Measurements from ENCODE around the gene SIGLEC5.
"Not testable (repeated sequence)": the region's sequence is repeated elsewhere in the genome, so short reads cannot be mapped to it uniquely, and the experiment has no call there.

The SIGLEC5 gene

DNA sequence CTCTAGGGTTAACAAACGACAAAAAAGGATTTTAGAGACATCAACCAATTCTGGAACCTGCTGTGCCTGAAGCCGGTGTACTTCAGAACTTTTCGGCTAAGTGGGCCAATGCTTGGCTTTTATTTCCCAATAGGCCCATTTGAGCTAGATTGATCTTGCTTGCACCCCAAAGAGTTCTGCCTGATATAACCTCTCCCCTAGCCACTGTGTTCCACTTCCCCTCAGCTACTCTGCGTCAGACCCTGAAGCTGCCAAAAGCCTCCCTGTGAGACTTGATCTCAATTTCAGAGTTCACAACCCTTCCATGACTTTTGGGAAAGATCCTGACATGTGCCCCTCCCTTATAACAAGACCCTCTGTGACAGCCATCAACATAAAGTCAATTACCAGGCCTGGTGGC, 22.1 kb upstream of the SIGLEC5 start:
- Histone ChIP-seq H3K4me2 (ENCODE audit: insufficient read depth, low read length) (no peak overlapping the region), H4K20me1 (ENCODE audit: insufficient read depth, low read length) (no peaks in the 10 kb centered on the region), H3K9ac (ENCODE audit: low read depth, low read length) (no peak overlapping the region), H3K79me2 (ENCODE audit: insufficient read depth, low read length) (no peaks in the 10 kb centered on the region), H3K36me3 (ENCODE audit: insufficient read depth, low read length) (no peaks in the 10 kb centered on the region), H3K4me1 (ENCODE audit: insufficient read depth, low read length) (peaks cover 6% of the 10 kb centered on the region; the same call in 1 of the 2 replicates), H3K9me3 (ENCODE audit: insufficient read depth, low read length, severe bottlenecking) (no peaks in the 10 kb centered on the region), H3K27me3 (ENCODE audit: insufficient read depth, low read length, poor library complexity) (no peaks in the 10 kb centered on the region), H3K27ac (ENCODE audit: low read length) (no peak overlapping the region), H3K4me3 (ENCODE audit: low read depth in 1 of 2, low read length in 2 of 2) (no peak overlapping the region), H2AFZ (ENCODE audit: low read depth, low read length) (no peak overlapping the region)
- no peak for DNase-seq
- TF ChIP-seq, protein P1, sequence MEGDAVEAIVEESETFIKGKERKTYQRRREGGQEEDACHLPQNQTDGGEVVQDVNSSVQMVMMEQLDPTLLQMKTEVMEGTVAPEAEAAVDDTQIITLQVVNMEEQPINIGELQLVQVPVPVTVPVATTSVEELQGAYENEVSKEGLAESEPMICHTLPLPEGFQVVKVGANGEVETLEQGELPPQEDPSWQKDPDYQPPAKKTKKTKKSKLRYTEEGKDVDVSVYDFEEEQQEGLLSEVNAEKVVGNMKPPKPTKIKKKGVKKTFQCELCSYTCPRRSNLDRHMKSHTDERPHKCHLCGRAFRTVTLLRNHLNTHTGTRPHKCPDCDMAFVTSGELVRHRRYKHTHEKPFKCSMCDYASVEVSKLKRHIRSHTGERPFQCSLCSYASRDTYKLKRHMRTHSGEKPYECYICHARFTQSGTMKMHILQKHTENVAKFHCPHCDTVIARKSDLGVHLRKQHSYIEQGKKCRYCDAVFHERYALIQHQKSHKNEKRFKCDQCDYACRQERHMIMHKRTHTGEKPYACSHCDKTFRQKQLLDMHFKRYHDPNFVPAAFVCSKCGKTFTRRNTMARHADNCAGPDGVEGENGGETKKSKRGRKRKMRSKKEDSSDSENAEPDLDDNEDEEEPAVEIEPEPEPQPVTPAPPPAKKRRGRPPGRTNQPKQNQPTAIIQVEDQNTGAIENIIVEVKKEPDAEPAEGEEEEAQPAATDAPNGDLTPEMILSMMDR (IDR thresholded peaks at IDR 0.05; ENCODE audit: borderline replicate concordance, extremely low read depth, low read length, poor library complexity, severe bottlenecking) = no peak
- no peak for TF ChIP-seq EZH2 (IDR thresholded peaks at IDR 0.05; ENCODE audit: borderline replicate concordance, low read depth, low read length, severe bottlenecking)
- ATAC-seq (ENCODE audit: insufficient read depth, low read depth) = no peak

DNA sequence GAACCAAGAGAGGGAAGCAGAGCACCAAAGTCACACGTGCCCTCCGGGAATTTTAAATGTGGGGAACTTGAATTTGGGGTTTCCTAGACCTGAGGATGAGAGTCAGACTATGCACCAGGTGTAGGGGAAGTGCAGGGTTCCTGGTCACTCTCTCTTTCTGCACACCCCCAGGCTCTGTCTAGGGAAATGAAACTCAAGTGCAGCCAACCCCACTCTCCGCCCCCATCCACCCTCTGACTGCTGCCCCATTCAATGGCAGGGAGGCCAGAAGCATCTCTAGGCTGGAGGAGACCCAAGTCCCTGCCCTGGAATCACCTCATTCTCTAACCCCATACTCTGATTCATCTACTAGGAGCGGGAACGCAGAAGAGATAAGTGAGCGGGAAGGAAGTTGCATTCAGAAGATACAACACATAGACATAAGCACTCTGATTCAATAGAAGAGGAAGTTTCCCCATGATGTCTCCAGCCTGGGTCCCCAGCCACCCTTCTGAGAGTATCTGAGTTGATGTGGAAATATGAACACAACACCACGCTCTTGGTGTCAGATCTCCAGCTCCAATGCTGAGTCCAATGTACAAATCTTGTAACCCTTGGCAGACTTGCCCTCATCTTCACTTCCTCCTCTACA, 21.1 kb upstream of the SIGLEC5 start:
- H3K4me2 ChIP-seq (ENCODE audit: insufficient read depth, low read length) = no peak overlapping the region
- no peak for DNase-seq

DNA sequence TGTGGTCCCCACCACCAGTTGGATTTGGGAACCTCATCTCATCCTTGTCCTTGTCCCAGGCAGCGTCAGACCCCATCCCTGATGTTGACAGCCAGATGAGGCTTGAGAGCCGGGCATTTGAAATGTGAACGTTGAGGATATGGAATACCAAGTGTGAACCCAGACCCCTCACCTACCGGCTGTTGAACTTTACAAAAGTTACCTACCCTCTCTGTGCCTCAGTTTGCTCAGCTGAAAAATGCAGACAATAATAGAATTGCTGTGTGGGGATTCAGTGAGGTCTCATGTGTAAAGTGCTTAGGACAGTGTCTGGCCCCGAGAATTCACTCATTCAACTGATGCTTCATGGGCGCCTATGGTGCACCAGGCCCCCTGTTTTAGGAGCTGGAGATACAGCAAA, 17.1 kb upstream of the SIGLEC5 start:
- Histone ChIP-seq H3K4me1 (ENCODE audit: insufficient read depth, low read length) (no peaks in the 10 kb centered on the region), H3K79me2 (ENCODE audit: insufficient read depth, low read length) (no peaks in the 10 kb centered on the region), H3K27ac (ENCODE audit: low read length) (no peak overlapping the region), H3K9ac (ENCODE audit: low read depth, low read length) (no peak overlapping the region), H4K20me1 (ENCODE audit: insufficient read depth, low read length) (no peaks in the 10 kb centered on the region), H2AFZ (ENCODE audit: low read depth, low read length) (no peak overlapping the region), H3K27me3 (ENCODE audit: insufficient read depth, low read length, poor library complexity) (no peaks in the 10 kb centered on the region), H3K36me3 (ENCODE audit: insufficient read depth, low read length) (no peaks in the 10 kb centered on the region), H3K4me2 (ENCODE audit: insufficient read depth, low read length) (no peak overlapping the region), H3K4me3 (ENCODE audit: low read depth in 1 of 2, low read length in 2 of 2) (no peak overlapping the region), H3K9me3 (ENCODE audit: insufficient read depth, low read length, severe bottlenecking) (no peaks in the 10 kb centered on the region)
- DNase-seq (no peak), ATAC-seq (ENCODE audit: insufficient read depth, low read depth) (no peak)
- no peak for TF ChIP-seq EZH2 (IDR thresholded peaks at IDR 0.05; ENCODE audit: borderline replicate concordance, low read depth, low read length, severe bottlenecking)
- TF ChIP-seq, protein P1 (IDR thresholded peaks at IDR 0.05; ENCODE audit: borderline replicate concordance, extremely low read depth, low read length, poor library complexity, severe bottlenecking) = no peak

More for the DNA sequence above, 21.1 kb upstream of the SIGLEC5 start:
- no peaks in the 10 kb centered on the region for H3K27me3 ChIP-seq (ENCODE audit: insufficient read depth, low read length, poor library complexity)
- no peak overlapping the region for H3K27ac ChIP-seq (ENCODE audit: low read length)
- H2AFZ ChIP-seq (ENCODE audit: low read depth, low read length) = no peak overlapping the region
- TF ChIP-seq EZH2 (IDR thresholded peaks at IDR 0.05; ENCODE audit: borderline replicate concordance, low read depth, low read length, severe bottlenecking) = no peak
- TF ChIP-seq, protein P1 (IDR thresholded peaks at IDR 0.05; ENCODE audit: borderline replicate concordance, extremely low read depth, low read length, poor library complexity, severe bottlenecking) = no peak
- no peak overlapping the region for H3K4me3 ChIP-seq (ENCODE audit: low read depth in 1 of 2, low read length in 2 of 2)
- no peaks in the 10 kb centered on the region for H3K36me3 ChIP-seq (ENCODE audit: insufficient read depth, low read length)
- ATAC-seq (ENCODE audit: insufficient read depth, low read depth) = no peak
- no peaks in the 10 kb centered on the region for H3K4me1 ChIP-seq (ENCODE audit: insufficient read depth, low read length)
- H3K9me3 ChIP-seq (ENCODE audit: insufficient read depth, low read length, severe bottlenecking) = no peaks in the 10 kb centered on the region
- no peaks in the 10 kb centered on the region for H3K79me2 ChIP-seq (ENCODE audit: insufficient read depth, low read length)
- no peak overlapping the region for H3K9ac ChIP-seq (ENCODE audit: low read depth, low read length)
- no peaks in the 10 kb centered on the region for H4K20me1 ChIP-seq (ENCODE audit: insufficient read depth, low read length)

DNA sequence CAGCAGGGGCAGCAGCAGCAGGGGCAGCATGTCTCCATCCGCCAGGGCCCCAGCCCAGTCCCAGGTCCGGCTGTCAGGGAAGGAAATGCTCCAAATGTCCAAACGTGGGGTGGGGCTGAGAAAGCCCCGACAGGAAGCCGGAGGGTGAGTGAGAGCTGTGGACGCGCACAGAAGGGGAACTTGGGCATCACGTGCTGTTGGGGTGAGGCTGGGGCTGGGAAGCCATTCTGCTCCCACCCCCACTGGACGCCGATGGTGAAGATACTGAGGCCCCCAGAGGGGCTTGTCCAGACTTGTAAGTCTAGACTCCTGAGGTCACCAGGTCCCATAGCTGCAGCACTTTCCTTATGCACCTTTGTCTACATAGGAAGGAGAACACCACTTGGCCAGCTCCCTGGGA, 16.5 kb upstream of the SIGLEC5 start, which contains the start of gene SIGLEC14:
Gene SIGLEC14, minus strand, starts transcription at position 96 of the 400 bp plus-strand sequence. Its CDS starts 66 bp downstream, at position 30.
- H3K4me2 ChIP-seq (ENCODE audit: insufficient read depth, low read length) = not testable (repeated sequence)

More for the DNA sequence above, 16.5 kb upstream of the SIGLEC5 start, which contains the start of gene SIGLEC14:
- DNase-seq; H3K4me1 ChIP-seq (ENCODE audit: insufficient read depth, low read length); H4K20me1 ChIP-seq (ENCODE audit: insufficient read depth, low read length); ATAC-seq (ENCODE audit: insufficient read depth, low read depth); H3K36me3 ChIP-seq (ENCODE audit: insufficient read depth, low read length); H3K9me3 ChIP-seq (ENCODE audit: insufficient read depth, low read length, severe bottlenecking); H3K79me2 ChIP-seq (ENCODE audit: insufficient read depth, low read length); H3K4me3 ChIP-seq (ENCODE audit: low read depth in 1 of 2, low read length in 2 of 2); H3K9ac ChIP-seq (ENCODE audit: low read depth, low read length); H2AFZ ChIP-seq (ENCODE audit: low read depth, low read length); H3K27me3 ChIP-seq (ENCODE audit: insufficient read depth, low read length, poor library complexity); H3K27ac ChIP-seq (ENCODE audit: low read length): not testable (repeated sequence)
